NT2/D1 (cell line): ENCODE measurements around the gene G3BP1.

Experiments used
- SUZ12 ChIP-seq: IDR thresholded peaks from 2 replicates; pipeline ENCODE4 v1.6.1; 2011; ENCODE audit not compliant: insufficient read length, insufficient read depth; ENCODE audit errors: extremely low read depth
- YY1 ChIP-seq: IDR thresholded peaks from 2 replicates; pipeline ENCODE4 v1.6.1; 2011; ENCODE audit not compliant: insufficient read length, insufficient read depth
- ZNF274 ChIP-seq: IDR thresholded peaks from 2 replicates; pipeline ENCODE4 v1.6.1; 2011; ENCODE audit warnings: mild to moderate bottlenecking, low read depth, low read length

- TF ChIP-seq SUZ12, result no peak
- TF ChIP-seq ZNF274, result no peak
- no peak for TF ChIP-seq YY1
Observed at GRCh38 chr5:151786468-151786867, 14.7 kb downstream of the G3BP1 start.
